GM12892 (cell line): ENCODE results near the gene CSK.

Experiments used
- POLR2A ChIP-seq: IDR thresholded peaks from 2 replicates; pipeline ENCODE4 v1.6.1; 2011; ENCODE audit warnings: low read depth, low read length, control low read depth
- POLR2AphosphoS5 ChIP-seq: IDR thresholded peaks from 2 replicates; pipeline ENCODE4 v1.6.1; 2011; ENCODE audit warnings: low read depth, low read length, control low read depth
- TAF1 ChIP-seq: IDR thresholded peaks from 2 replicates; pipeline ENCODE4 v1.6.1; 2011; ENCODE audit warnings: low read depth, mild to moderate bottlenecking, control low read depth, low read length, borderline replicate concordance

GRCh38 chr15:74775132-74775562 is 6.7 kb upstream of the CSK start:
- no peak for TF ChIP-seq POLR2AphosphoS5
- TF ChIP-seq POLR2A, result no peak
- TF ChIP-seq TAF1, result no peak
